Measurements from ENCODE around the gene SPEG. TPM values are rescaled to one million over a fixed set of nuclear protein-coding genes. Genes with fewer than 3 reads are reported as not detected.

SPEG gene
- total RNA-seq, 1 donor from 2014 or later, result 6.5 TPM

DNA sequence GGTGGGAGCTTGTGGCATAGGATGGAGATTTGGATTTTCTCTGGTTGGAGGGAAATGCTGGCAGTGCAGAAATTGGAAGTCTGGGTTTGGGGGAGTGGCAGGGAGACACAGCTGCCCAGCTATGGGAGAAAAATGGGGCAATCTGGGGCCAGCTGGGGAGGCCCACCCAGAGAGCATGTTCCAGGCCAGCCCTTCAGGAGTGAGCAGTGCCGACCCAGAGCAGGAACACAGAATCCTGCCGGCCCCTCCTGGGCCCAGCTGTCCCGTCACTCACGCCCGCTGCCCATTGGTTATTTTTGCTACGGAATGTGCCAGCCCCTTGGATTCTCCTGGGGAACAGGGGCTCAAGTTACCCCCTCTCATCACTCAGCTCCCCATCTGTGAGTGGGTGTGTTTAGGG lies 4.9 kb downstream of the SPEG start:
- Histone ChIP-seq H3K36me3 (no peaks in the 10 kb centered on the region), H3K4me3 (no peak overlapping the region), H3K4me1 (peaks cover 7% of the 10 kb centered on the region), H3K9me3 (no peaks in the 10 kb centered on the region), H3K27me3 (ENCODE audit: low read depth) (peaks cover 62% of the 10 kb centered on the region), H3K27ac (no peak overlapping the region)
- TF ChIP-seq, protein P1, sequence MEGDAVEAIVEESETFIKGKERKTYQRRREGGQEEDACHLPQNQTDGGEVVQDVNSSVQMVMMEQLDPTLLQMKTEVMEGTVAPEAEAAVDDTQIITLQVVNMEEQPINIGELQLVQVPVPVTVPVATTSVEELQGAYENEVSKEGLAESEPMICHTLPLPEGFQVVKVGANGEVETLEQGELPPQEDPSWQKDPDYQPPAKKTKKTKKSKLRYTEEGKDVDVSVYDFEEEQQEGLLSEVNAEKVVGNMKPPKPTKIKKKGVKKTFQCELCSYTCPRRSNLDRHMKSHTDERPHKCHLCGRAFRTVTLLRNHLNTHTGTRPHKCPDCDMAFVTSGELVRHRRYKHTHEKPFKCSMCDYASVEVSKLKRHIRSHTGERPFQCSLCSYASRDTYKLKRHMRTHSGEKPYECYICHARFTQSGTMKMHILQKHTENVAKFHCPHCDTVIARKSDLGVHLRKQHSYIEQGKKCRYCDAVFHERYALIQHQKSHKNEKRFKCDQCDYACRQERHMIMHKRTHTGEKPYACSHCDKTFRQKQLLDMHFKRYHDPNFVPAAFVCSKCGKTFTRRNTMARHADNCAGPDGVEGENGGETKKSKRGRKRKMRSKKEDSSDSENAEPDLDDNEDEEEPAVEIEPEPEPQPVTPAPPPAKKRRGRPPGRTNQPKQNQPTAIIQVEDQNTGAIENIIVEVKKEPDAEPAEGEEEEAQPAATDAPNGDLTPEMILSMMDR (IDR thresholded peaks at IDR 0.05), result no peak
- ATAC-seq, result no peak
- intact Hi-C loops (cut with DNase I), result no loop called here
- no peak for DNase-seq

DNA sequence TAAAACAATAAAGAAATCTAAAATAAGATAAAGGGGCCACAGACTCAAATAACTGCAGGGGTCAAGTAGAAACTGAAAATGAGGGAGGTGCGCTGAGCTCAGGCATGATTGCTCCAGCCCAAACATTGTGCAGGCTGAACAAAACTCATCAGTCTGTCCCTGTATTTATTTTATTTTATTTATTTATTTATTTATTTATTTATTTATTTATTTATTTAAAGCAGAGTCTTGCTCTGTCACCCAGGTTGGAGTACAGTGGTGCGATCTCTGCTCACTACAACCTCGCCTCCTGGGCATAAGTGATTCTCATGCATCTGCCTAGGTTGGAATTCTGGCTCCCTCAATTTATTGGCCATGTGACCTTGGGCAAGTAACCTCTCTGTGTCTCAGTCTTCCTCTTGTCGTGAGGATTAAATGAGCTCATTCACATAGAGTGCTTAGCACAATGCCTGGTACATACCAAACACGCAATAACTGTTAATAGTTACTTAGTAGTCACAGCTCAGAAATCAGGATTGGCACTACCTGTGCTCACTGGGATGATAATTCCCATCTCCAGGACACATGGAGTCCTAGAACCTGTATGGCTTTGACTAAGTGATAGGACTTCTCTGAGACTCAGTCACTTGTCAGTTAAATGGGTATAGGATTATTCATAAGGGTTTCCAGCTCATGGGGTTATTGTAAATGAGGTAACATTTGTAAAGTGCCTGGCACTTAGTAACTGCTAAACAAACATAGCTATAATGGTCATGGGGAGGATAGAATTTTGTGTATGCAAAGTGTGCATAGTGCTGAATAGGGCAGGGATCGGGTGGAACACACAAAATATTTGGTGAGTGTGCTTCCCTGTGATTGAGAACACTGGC lies 6.0 kb downstream of the SPEG start:
- intact Hi-C loops (cut with DNase I), result no loop called here
- Histone ChIP-seq H3K4me1 (peaks cover 7% of the 10 kb centered on the region), H3K36me3 (no peaks in the 10 kb centered on the region), H3K27me3 (ENCODE audit: low read depth) (peaks cover 50% of the 10 kb centered on the region), H3K27ac (no peak overlapping the region), H3K9me3 (no peaks in the 10 kb centered on the region), H3K4me3 (no peak overlapping the region)
- TF ChIP-seq, protein P1 (IDR thresholded peaks at IDR 0.05), result no peak
- DNase-seq (no peak), ATAC-seq (peak; percentile 18 to 60)

DNA sequence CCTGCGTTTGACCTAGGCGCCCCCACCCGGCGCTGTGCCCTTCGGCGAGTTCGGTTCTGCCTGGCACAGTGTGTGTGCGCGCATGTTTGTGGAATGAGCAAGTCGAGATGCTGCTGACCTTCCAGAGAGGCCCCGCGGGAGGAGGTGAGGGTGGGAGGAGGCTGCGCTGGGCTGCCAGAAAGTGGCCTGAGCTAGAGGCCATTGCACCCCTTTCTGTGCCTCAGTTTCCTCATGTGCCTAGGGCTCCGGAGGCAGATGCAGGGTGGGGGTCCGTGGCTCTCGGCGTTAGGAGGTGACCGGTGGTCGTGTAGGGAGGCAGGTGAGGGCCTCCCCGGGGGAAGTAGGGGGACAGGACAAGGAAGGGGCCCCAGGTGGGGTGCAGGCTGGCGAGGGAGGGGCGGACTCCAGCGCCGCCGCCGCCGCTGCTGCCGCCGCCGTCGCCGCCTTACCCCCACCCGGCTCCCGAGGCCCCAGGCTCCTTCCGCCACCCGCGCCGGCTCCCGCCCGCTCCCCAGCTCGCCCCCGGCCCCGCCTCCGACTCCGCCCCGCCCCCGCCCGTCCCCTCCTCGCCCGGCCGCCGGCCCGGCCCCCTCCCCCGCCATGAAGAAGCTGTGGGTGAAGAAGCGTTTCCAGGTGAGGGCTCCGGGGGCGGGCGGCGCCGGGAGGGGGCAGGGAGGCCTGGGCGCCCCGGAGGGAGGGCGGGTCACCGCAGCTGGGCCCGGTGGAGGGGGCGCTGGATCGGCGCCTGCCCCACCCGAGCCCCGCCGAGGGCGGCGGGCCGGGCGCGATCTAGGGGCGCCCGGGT lies 7.0 kb downstream of the SPEG start:
- TF ChIP-seq, protein P1 (IDR thresholded peaks at IDR 0.05), result no peak
- Histone ChIP-seq H3K4me3 (peak overlapping the region; percentile 51), H3K27ac (no peak overlapping the region), H3K4me1 (peaks cover 7% of the 10 kb centered on the region), H3K9me3 (no peaks in the 10 kb centered on the region), H3K36me3 (no peaks in the 10 kb centered on the region), H3K27me3 (ENCODE audit: low read depth) (peaks cover 41% of the 10 kb centered on the region)
- intact Hi-C loops (cut with DNase I), result no loop called here
- DNase-seq (no peak), ATAC-seq (peak; percentile 44 to 61)

DNA sequence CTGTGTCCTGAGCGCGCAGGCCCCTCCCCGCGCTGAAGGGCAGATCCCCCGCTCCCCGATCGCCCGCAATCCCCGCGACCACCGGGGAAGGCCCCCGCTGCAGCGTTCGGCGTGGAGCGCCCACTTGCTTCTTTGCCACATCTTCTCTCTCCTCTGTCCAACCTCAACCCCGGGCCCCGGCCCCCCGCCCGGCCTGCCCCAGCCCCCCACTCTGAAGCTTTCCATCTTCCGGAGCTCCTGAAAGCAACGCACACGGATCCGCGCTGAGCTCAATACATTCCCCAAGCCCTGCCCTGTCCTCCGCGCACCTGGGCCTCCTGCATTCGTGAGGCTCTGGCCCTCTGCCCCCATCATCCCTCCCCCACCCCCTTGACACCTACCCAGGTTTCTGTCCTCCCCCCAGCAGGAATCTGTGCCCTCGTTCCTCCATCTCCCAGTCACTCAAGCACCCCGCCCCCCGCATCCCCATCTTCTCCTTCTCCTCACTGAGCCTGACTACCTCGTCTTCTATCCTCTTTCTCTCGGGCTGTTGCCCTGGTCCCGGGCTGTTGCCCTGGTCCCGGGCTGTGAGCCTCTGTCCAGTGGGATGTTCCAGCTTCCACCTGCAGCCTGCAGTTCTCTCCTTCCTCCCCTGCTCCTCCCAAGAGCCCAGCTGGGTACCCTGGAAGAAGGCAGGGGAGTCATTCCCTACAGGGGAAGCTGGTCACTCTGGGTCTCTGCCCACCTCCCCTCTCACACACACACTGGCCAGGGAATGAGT lies 7.8 kb downstream of the SPEG start:
- H3K4me3 ChIP-seq, result peak overlapping the region; percentile 51
- no peak overlapping the region for H3K27ac ChIP-seq
- DNase-seq (no peak), ATAC-seq (no peak)
- peaks cover 41% of the 10 kb centered on the region for H3K27me3 ChIP-seq (ENCODE audit: low read depth)
- no peaks in the 10 kb centered on the region for H3K9me3 ChIP-seq
- TF ChIP-seq, protein P1 (IDR thresholded peaks at IDR 0.05), result no peak
- H3K4me1 ChIP-seq, result peaks cover 7% of the 10 kb centered on the region
- H3K36me3 ChIP-seq, result no peaks in the 10 kb centered on the region
- intact Hi-C loops (cut with DNase I), result no loop called here

DNA sequence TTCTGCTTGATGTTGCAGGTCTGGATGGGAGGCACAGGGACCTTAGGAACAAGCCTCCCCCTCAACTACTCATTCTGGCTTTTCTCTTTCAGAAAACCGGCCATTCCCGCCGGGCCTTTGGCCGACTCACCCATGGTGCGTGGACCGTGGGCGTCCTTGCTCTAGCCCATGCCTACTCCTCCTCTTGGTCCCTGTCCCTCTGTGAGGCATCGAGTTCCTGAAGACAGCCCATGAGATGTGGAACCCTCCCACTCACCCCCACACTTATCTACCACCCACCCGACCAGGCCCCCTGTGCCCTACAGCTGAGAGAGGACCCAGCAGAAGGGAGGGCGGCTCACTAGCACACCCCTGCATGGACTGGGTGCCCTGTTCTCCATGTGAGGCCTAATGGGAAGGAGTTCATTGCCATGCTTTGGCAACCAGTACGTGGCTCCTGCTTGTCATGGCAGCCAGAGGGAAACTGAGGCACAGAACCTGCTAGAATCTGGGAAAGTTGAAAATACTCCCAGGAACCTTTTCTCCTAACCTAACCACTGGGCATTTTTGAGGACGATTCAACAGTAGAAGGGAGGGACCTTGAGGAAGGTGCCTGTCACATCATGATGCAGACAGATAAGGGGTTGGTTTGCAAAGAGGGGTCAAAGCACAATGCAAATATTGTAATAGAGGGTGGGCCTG lies 8.5 kb downstream of the SPEG start:
- Histone ChIP-seq H3K4me3 (no peak overlapping the region), H3K27me3 (ENCODE audit: low read depth) (peaks cover 48% of the 10 kb centered on the region), H3K4me1 (peaks cover 7% of the 10 kb centered on the region), H3K36me3 (no peaks in the 10 kb centered on the region), H3K9me3 (no peaks in the 10 kb centered on the region), H3K27ac (no peak overlapping the region)
- intact Hi-C loops (cut with DNase I), result no loop called here
- ATAC-seq, result no peak
- TF ChIP-seq, protein P1 (IDR thresholded peaks at IDR 0.05), result no peak
- DNase-seq, result no peak
